C1 segment of cervical spinal cord (tissue), 14 donors: Measurements from ENCODE around the gene FBXL7.
"Not testable (repeated sequence)": the region's sequence is repeated elsewhere in the genome, so short reads cannot be mapped to it uniquely, and the experiment has no call there.

Source experiments
- DNase-seq, 14 donors: peaks; one replicate each; lab custom pipeline; 2025; lab: John Stamatoyannopoulos, UW

FBXL7 gene

GRCh38 chr5:15806613-15807012 is 306.6 kb downstream of the FBXL7 start:
- DNase-seq, result no peak

GRCh38 chr5:15807248-15807647 is 307.3 kb downstream of the FBXL7 start:
- DNase-seq, result peak in 1 of 14 donors; percentile 43

- DNase-seq, result peak in 8 of 14 donors; percentile 9 to 98 (median 42)
These were observed 307.9 kb downstream of the FBXL7 start for GRCh38 chr5:15807871-15808270.

- DNase-seq, result peak in 1 of 14 donors; percentile 64
These were observed 308.6 kb downstream of the FBXL7 start for GRCh38 chr5:15808577-15808976.

GRCh38 chr5:15819617-15820016 is 319.6 kb downstream of the FBXL7 start:
- no peak for DNase-seq

GRCh38 chr5:15821506-15821905 is 321.5 kb downstream of the FBXL7 start:
- DNase-seq, result no peak

- no peak for DNase-seq
These were observed 323.4 kb downstream of the FBXL7 start for GRCh38 chr5:15823398-15823797.

GRCh38 chr5:15827741-15828140 is 327.8 kb downstream of the FBXL7 start:
- peak in 1 of 14 donors; percentile 73 for DNase-seq

- DNase-seq, result no peak
These were observed 331.4 kb downstream of the FBXL7 start for GRCh38 chr5:15831408-15831807.

GRCh38 chr5:15833365-15833764 is 333.4 kb downstream of the FBXL7 start:
- no peak for DNase-seq

- DNase-seq, result no peak
These were observed 334.7 kb downstream of the FBXL7 start for GRCh38 chr5:15834596-15835245.

GRCh38 chr5:15835514-15835913 is 335.5 kb downstream of the FBXL7 start:
- no peak for DNase-seq

- DNase-seq, result no peak
These were observed 337.7 kb downstream of the FBXL7 start for GRCh38 chr5:15837551-15838289.

GRCh38 chr5:15844253-15844652 is 344.3 kb downstream of the FBXL7 start:
- DNase-seq, result peak in 2 of 14 donors; percentile 22 to 94

GRCh38 chr5:15844871-15845270 is 344.9 kb downstream of the FBXL7 start:
- DNase-seq, result peak in 1 of 14 donors; percentile 64

GRCh38 chr5:15850536-15850935 is 350.6 kb downstream of the FBXL7 start:
- DNase-seq, result no peak

GRCh38 chr5:15850939-15851341 is 351.0 kb downstream of the FBXL7 start:
- DNase-seq, result no peak

- no peak for DNase-seq
These were observed 352.2 kb downstream of the FBXL7 start for GRCh38 chr5:15852217-15852616.

GRCh38 chr5:15852949-15853348 is 353.0 kb downstream of the FBXL7 start:
- no peak for DNase-seq

GRCh38 chr5:15858326-15858725 is 358.3 kb downstream of the FBXL7 start:
- DNase-seq, result no peak

GRCh38 chr5:15864536-15865215 is 364.7 kb downstream of the FBXL7 start:
- no peak for DNase-seq

- not testable (repeated sequence) for DNase-seq
These were observed 372.3 kb downstream of the FBXL7 start for GRCh38 chr5:15872259-15872658.

- DNase-seq, result no peak
These were observed 377.9 kb downstream of the FBXL7 start for GRCh38 chr5:15877914-15878313.
